IPS DF 4.7 (cell line): Measurements from ENCODE around the gene FTO.
A peak's percentile ranks its signal among the peaks of the same experiment; 100 is the strongest.

Experiments used
- DNase-seq: peaks from one replicate; pipeline ENCODE4 v3.0.0-alpha.2; 2013; ENCODE audit warnings: low spot score; ENCODE audit errors: extremely low read depth

Gene FTO

GRCh38 chr16:53925107-53925410 is 221.1 kb downstream of the FTO start:
- no peak for DNase-seq

- DNase-seq = no peak
These were observed 221.6 kb downstream of the FTO start for GRCh38 chr16:53925526-53925925.

GRCh38 chr16:53926209-53926608 is 222.3 kb downstream of the FTO start:
- no peak for DNase-seq

GRCh38 chr16:53932975-53933374 is 229.0 kb downstream of the FTO start:
- no peak for DNase-seq

- DNase-seq = no peak
These were observed 229.5 kb downstream of the FTO start for GRCh38 chr16:53933407-53933806.

GRCh38 chr16:53936052-53936451 is 232.1 kb downstream of the FTO start:
- no peak for DNase-seq

- no peak for DNase-seq
These were observed 232.6 kb downstream of the FTO start for GRCh38 chr16:53936529-53936928.

- no peak for DNase-seq
These were observed 233.4 kb downstream of the FTO start for GRCh38 chr16:53937161-53937880.

GRCh38 chr16:53944025-53944424 is 240.1 kb downstream of the FTO start:
- no peak for DNase-seq

GRCh38 chr16:53945996-53946395 is 242.0 kb downstream of the FTO start:
- DNase-seq = peak; percentile 11

- no peak for DNase-seq
These were observed 242.9 kb downstream of the FTO start for GRCh38 chr16:53946746-53947386.

- no peak for DNase-seq
These were observed 243.7 kb downstream of the FTO start for GRCh38 chr16:53947642-53948041.

GRCh38 chr16:53948326-53948725 is 244.4 kb downstream of the FTO start:
- no peak for DNase-seq

GRCh38 chr16:53948734-53949430 is 244.9 kb downstream of the FTO start:
- DNase-seq = no peak

- no peak for DNase-seq
These were observed 245.9 kb downstream of the FTO start for GRCh38 chr16:53949715-53950410.

- no peak for DNase-seq
These were observed 246.7 kb downstream of the FTO start for GRCh38 chr16:53950677-53951076.

GRCh38 chr16:53952215-53953208 is 248.6 kb downstream of the FTO start:
- DNase-seq = no peak

GRCh38 chr16:53953336-53953735 is 249.4 kb downstream of the FTO start:
- DNase-seq = no peak

- no peak for DNase-seq
These were observed 251.4 kb downstream of the FTO start for GRCh38 chr16:53955221-53955875.

- no peak for DNase-seq
These were observed 254.5 kb downstream of the FTO start for GRCh38 chr16:53958341-53958880.
